ENCODE data around the gene SLC6A19. TPM values are rescaled to one million over a fixed set of nuclear protein-coding genes. Genes with fewer than 3 reads are reported as not detected.
A peak's percentile ranks its signal among the peaks of the same experiment; 100 is the strongest.

The SLC6A19 gene
- total RNA-seq, 2 donors from 2014 or later = not detected

DNA sequence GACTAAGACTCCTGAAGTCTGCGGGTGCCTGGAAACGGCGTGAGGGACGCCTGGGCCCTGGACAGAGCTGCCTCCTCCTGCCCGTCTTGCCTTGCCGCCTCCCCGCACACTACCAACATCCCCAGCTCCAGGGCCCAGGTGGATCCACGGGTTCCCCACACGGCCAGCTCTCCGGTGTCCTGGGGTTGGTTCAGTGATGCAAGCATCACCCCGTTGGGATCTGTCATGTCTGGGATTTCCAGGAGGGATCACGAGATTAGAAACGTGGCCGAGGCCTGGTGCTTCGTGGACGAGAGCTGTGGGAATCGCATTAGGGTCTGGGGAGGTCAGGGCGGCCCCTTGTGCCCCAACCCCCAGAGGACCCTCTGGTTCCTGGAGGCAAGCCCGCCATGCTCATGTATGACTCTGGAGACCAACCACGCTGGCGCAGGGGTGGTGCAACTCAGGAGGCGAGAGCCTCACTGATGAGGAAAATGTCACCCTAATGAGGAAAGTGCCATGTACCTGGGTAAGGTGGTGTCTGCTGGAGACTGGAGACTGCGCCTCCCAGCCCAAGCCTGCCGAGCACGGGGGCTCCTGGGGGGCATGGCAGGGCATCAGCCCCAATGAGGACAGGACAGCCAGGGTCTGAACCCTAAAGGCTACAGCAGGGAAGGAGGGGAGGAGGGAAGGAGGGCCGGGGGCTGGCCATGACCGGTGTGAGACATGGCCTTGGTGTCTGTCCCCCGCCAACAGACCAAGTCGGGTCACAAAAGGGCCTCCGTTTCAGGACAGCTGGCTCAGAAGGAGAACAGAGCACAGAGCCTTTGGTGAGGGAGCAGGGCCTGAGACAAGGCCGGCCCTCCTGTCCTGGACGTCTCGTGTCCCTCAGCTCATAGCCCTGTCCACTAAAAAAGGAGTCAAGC, 31.9 kb upstream of the SLC6A19 start:
- no peak overlapping the region for H3K4me3 Mint-ChIP-seq

GRCh38 chr5:1171340-1171941, 30.0 kb upstream of the SLC6A19 start:
- no peak overlapping the region for H3K27ac Mint-ChIP-seq
- ATAC-seq (replicated peaks in 1 of 2) (no peak), DNase-seq (no peak)
- H3K9me3 Mint-ChIP-seq = no peaks in the 10 kb centered on the region
- no peak overlapping the region for H3K4me3 Mint-ChIP-seq
- peaks cover 13% of the 10 kb centered on the region for H3K4me1 Mint-ChIP-seq (ENCODE audit: low read depth)
- peaks cover 12% of the 10 kb centered on the region for H3K27me3 Mint-ChIP-seq (ENCODE audit: low read depth)
- H3K36me3 Mint-ChIP-seq (ENCODE audit: insufficient read depth in 2 of 2) = no peaks in the 10 kb centered on the region

More for the DNA sequence above, 31.9 kb upstream of the SLC6A19 start:
- no peak for ATAC-seq (replicated peaks in 1 of 2)
- Mint-ChIP-seq H3K36me3 (ENCODE audit: insufficient read depth in 2 of 2) (no peaks in the 10 kb centered on the region), H3K9me3 (no peaks in the 10 kb centered on the region), H3K27me3 (ENCODE audit: low read depth) (peaks cover 22% of the 10 kb centered on the region), H3K27ac (no peak overlapping the region), H3K4me1 (ENCODE audit: low read depth) (peaks cover 13% of the 10 kb centered on the region)
- DNase-seq = no peak

- H3K36me3 Mint-ChIP-seq (ENCODE audit: insufficient read depth in 2 of 2) = no peaks in the 10 kb centered on the region
- H3K9me3 Mint-ChIP-seq = no peaks in the 10 kb centered on the region
Observed at GRCh38 chr5:1172007-1172581, 29.3 kb upstream of the SLC6A19 start.

DNA sequence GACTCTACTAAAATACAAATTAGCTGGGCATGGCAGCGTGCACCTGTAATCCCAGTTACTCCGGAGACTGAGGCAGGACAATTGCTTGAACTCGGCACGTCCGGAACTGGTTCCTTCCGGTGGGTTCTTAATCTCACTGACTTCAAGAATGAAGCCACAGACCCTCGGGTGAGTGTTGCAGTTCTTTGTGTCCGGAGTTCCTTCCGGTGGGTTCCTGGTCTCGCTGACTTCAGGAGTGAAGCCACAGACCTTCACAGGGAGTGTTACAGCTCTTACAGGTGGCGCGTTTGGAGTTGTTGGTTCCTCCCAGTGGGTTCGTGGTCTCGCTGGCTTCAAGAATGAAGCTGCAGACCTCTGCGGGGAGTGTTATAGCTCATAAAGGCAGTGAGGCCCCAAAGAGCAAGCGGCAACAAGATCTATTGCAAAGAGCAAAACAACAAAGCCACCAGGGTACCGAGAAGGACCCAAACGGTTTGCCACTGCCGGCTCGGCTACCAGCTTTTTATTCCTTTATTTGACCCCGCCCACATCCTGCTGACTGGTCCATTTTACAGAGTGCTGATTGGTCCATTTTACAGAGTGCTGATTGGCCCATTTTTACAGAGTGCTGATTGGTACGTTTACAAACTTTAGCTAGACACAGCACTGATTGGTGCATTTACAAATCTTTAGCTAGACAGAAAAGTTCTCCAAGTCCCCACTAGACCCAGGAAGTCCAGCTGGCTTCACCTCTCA, 28.6 kb upstream of the SLC6A19 start:
- Mint-ChIP-seq H3K27me3 (ENCODE audit: low read depth) (peaks cover 5% of the 10 kb centered on the region), H3K36me3 (ENCODE audit: insufficient read depth in 2 of 2) (no peaks in the 10 kb centered on the region), H3K27ac (no peak overlapping the region), H3K4me3 (peak overlapping the region; percentile 57 to 65), H3K4me1 (ENCODE audit: low read depth) (peaks cover 12% of the 10 kb centered on the region), H3K9me3 (no peaks in the 10 kb centered on the region)
- ATAC-seq (replicated peaks in 1 of 2) (peak; percentile 37 to 54), DNase-seq (peak; percentile 46 to 53)

More at GRCh38 chr5:1172007-1172581, 29.3 kb upstream of the SLC6A19 start:
- H3K27me3 Mint-ChIP-seq (ENCODE audit: low read depth) = peaks cover 6% of the 10 kb centered on the region
- H3K27ac Mint-ChIP-seq = no peak overlapping the region
- no peak overlapping the region for H3K4me3 Mint-ChIP-seq
- H3K4me1 Mint-ChIP-seq (ENCODE audit: low read depth) = peaks cover 13% of the 10 kb centered on the region
- ATAC-seq (replicated peaks in 1 of 2) (no peak), DNase-seq (no peak)

DNA sequence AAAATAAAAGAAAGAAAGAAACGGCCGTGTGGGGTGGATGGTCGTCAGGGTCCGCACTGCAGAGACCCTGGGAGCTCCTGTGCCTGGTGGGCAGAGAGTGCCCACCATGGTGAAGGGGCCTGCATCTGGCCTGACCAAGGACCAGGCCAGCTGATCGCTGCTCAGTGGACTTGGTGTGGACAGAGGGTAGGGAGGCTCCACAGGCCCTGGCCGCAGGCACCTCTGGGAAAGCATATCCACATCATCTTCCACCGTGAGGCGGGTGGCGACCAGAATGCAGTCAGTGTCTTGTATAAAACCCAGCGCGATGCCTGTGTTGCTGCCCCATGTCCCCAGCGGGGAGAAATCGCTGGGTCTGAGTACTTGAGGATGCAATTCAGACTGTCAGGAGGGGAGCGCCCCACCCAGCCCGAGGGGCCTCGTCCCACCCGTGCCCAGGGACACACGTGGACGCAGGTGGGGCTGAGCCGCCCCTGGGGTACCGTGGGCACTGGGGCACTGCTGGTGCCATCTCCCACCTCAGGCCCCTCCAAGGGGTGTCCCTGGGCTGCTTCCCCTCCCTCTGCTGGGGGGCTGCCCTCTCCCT, 27.8 kb upstream of the SLC6A19 start:
- no peaks in the 10 kb centered on the region for H3K36me3 Mint-ChIP-seq (ENCODE audit: insufficient read depth in 2 of 2)
- peaks cover 4% of the 10 kb centered on the region for H3K4me1 Mint-ChIP-seq (ENCODE audit: low read depth)
- H3K27me3 Mint-ChIP-seq (ENCODE audit: low read depth) = no peaks in the 10 kb centered on the region
- H3K9me3 Mint-ChIP-seq = no peaks in the 10 kb centered on the region
- ATAC-seq (replicated peaks in 1 of 2) (no peak), DNase-seq (no peak)
- no peak overlapping the region for H3K27ac Mint-ChIP-seq
- H3K4me3 Mint-ChIP-seq = no peak overlapping the region

GRCh38 chr5:1174122-1174936, 27.1 kb upstream of the SLC6A19 start:
- no peaks in the 10 kb centered on the region for H3K27me3 Mint-ChIP-seq (ENCODE audit: low read depth)
- ATAC-seq (replicated peaks in 1 of 2) (peak; percentile 46), DNase-seq (peak; percentile 42 to 60)
- no peaks in the 10 kb centered on the region for H3K9me3 Mint-ChIP-seq
- H3K36me3 Mint-ChIP-seq (ENCODE audit: insufficient read depth in 2 of 2) = no peaks in the 10 kb centered on the region
- no peak overlapping the region for H3K4me3 Mint-ChIP-seq
- H3K27ac Mint-ChIP-seq = no peak overlapping the region
- peaks cover 4% of the 10 kb centered on the region for H3K4me1 Mint-ChIP-seq (ENCODE audit: low read depth)

DNA sequence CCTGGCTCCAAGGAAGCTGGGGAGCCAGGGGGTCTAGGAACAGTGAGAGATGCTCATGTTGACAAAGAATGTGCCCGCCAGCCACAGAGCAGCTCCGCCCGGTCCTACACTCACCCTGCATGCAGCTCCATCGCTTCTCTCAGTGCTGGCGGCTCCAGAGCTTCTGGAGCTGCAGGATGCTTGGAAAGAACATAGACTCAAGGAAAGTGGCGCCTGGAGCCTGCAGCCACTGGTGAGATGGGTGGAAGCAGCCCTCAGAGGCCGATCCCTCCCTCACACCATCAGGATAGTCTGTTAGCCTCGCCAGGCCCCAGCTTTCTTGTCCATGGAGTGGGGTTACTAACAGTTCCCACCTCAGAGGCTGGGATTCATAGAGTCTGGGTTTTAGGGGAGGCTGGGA, 26.4 kb upstream of the SLC6A19 start:
- H3K36me3 Mint-ChIP-seq (ENCODE audit: insufficient read depth in 2 of 2) = no peaks in the 10 kb centered on the region
- H3K4me3 Mint-ChIP-seq = no peak overlapping the region
- no peak overlapping the region for H3K27ac Mint-ChIP-seq
- peaks cover 4% of the 10 kb centered on the region for H3K4me1 Mint-ChIP-seq (ENCODE audit: low read depth)
- ATAC-seq (replicated peaks in 1 of 2) (no peak), DNase-seq (no peak)
- no peaks in the 10 kb centered on the region for H3K9me3 Mint-ChIP-seq
- H3K27me3 Mint-ChIP-seq (ENCODE audit: low read depth) = no peaks in the 10 kb centered on the region

GRCh38 chr5:1175801-1176472, 25.5 kb upstream of the SLC6A19 start:
- no peak for ATAC-seq (replicated peaks in 1 of 2)
- no peak overlapping the region for H3K27ac Mint-ChIP-seq
- H3K36me3 Mint-ChIP-seq (ENCODE audit: insufficient read depth in 2 of 2) = no peaks in the 10 kb centered on the region
- H3K4me3 Mint-ChIP-seq = no peak overlapping the region
- H3K4me1 Mint-ChIP-seq (ENCODE audit: low read depth) = peaks cover 4% of the 10 kb centered on the region
- DNase-seq = no peak
- H3K9me3 Mint-ChIP-seq = no peaks in the 10 kb centered on the region
- no peaks in the 10 kb centered on the region for H3K27me3 Mint-ChIP-seq (ENCODE audit: low read depth)

DNA sequence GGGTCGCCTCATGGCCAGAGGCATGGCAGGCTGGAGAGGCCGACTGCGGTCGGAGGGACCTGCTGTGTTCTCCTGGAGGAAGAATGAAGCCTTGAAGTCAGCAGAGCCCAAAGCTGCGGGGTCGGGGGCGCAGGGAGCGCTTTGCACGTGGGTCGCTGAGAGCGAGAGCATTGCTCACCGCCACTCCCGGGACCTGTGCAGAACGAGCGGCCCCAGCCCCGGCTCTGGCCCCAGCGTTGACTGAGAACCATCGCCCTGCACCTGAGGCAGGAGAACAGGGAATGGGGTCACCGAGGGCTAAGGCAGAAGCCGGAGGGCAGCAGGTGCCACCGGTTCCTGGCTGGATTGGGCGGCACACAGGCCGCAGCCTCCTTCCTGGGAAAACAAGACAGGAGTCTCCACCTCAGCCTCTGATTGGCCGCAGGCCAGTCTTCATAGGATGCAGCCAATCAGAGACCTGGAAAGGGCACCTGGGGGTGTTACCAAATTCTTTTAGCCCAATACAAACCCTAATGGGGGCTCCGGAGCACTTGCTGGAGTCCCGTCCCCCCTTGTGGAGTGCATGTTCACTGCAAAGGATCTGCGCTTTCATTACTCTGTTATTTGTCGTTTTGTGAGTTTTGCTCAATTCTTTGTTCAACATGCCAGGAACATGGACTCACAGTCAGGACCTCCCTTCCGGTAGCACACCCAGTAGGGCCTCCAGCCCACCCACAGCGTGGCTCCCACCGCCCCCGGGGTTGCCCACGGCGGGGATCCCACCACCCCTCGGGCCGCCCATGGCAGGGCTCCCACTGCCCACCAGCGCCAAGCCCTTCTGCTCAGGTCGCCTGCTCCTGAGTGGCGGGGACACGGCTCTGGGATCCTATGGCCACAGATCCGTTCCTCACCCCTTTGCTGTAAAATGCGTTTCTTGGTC, 24.7 kb upstream of the SLC6A19 start:
- Mint-ChIP-seq H3K27me3 (ENCODE audit: low read depth) (no peaks in the 10 kb centered on the region), H3K4me3 (no peak overlapping the region), H3K27ac (no peak overlapping the region), H3K9me3 (no peaks in the 10 kb centered on the region), H3K36me3 (ENCODE audit: insufficient read depth in 2 of 2) (no peaks in the 10 kb centered on the region), H3K4me1 (ENCODE audit: low read depth) (peaks cover 4% of the 10 kb centered on the region)
- DNase-seq = no peak
- ATAC-seq (replicated peaks in 1 of 2) = no peak

DNA sequence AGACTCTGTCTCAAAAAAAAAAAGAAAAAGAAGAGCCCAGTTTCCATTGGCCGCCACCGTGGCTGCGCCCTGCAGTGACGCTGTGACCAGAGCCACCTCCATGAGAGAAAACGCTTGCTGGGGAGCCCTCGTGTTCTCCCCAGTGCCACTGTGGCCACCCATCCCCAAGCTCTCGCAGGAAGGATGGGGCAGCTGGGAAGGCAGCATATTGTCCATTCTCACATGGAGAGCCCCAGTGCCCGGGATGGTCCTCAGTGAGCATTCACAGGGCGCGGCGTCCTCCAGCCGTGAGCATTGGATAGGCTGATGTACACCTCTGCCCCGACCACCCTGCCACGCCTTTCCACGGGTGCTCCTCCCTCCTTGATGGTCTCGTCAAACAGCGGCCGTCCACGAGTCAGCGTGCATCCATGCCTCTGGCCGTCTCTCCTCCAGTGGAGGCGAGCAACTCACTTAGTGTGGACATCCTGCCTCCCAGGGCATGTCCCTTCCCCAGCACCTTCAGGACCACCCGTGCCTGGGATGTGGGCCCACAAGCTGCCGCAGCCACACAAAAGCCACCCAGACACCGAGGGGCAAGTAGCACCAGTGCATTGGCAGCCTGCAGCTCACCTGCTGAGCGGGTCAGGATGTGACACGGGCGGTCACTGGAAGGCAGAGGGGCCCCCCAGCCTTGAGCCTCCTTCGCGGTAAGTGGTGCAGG, 23.4 kb upstream of the SLC6A19 start:
- ATAC-seq (replicated peaks in 1 of 2) (no peak), DNase-seq (no peak)
- no peak overlapping the region for H3K27ac Mint-ChIP-seq
- peaks cover 4% of the 10 kb centered on the region for H3K4me1 Mint-ChIP-seq (ENCODE audit: low read depth)
- no peaks in the 10 kb centered on the region for H3K36me3 Mint-ChIP-seq (ENCODE audit: insufficient read depth in 2 of 2)
- no peak overlapping the region for H3K4me3 Mint-ChIP-seq
- no peaks in the 10 kb centered on the region for H3K27me3 Mint-ChIP-seq (ENCODE audit: low read depth)
- H3K9me3 Mint-ChIP-seq = no peaks in the 10 kb centered on the region
